NCI-H2107 (cell line): ENCODE measurements around the gene WNT3A.

Experiments used
- DNase-seq: peaks from one replicate; lab custom pipeline; 2025; lab: John Stamatoyannopoulos, UW

WNT3A gene

GRCh38 chr1:228031276-228031995 is 24.6 kb downstream of the WNT3A start:
- DNase-seq, result no peak

DNA sequence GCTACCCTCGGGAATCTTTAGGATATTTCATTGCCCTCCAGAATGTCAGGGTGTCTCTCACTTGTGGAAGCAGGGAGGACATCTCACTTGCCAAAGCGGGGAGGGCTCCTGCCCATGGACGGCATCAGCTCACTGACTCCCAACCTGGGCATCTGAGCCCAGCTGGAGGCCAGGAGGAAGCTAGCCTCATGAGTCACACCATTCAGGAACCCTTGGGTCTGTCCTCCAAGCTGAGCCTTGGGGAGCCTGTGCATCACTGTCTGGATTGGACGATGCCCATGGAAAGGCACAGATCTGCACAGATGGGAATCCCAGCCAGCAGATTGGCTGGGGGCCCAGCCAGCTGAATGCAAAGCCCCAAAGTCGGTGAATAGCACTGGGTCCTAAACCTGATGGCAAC is 25.2 kb downstream of the WNT3A start:
- DNase-seq, result no peak

- DNase-seq, result no peak
Measured at GRCh38 chr1:228033376-228033775, 26.6 kb downstream of the WNT3A start.

- no peak for DNase-seq
Measured at GRCh38 chr1:228034954-228035837, 28.4 kb downstream of the WNT3A start.

- no peak for DNase-seq
Measured at GRCh38 chr1:228035844-228036243, 29.0 kb downstream of the WNT3A start.

DNA sequence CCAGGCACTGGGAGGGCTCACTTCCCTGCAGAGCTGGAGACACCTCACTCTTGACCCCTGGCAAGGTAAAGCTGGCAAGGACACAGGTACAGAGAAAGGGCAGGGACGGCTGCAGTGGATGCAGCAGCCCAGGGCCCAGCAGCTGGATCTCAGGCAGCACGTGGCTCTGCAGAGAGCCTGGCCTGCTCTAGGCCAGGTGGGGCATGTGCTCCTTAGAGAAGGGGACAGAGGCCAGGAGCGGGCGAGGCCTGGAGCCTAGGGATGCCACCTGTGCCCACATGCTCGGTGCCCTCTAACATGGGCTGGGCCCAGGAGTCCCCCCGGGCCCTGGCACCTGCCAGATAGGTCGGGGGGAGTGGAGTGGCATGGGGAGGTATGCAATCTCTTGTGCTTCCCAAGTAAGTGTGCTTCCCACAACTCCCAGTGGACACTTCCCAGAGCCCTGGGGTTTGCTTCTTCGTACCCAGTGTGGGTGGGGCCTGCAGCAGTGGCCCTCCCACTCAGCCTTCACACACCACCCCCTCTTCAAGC is 30.0 kb downstream of the WNT3A start:
- DNase-seq, result no peak

DNA sequence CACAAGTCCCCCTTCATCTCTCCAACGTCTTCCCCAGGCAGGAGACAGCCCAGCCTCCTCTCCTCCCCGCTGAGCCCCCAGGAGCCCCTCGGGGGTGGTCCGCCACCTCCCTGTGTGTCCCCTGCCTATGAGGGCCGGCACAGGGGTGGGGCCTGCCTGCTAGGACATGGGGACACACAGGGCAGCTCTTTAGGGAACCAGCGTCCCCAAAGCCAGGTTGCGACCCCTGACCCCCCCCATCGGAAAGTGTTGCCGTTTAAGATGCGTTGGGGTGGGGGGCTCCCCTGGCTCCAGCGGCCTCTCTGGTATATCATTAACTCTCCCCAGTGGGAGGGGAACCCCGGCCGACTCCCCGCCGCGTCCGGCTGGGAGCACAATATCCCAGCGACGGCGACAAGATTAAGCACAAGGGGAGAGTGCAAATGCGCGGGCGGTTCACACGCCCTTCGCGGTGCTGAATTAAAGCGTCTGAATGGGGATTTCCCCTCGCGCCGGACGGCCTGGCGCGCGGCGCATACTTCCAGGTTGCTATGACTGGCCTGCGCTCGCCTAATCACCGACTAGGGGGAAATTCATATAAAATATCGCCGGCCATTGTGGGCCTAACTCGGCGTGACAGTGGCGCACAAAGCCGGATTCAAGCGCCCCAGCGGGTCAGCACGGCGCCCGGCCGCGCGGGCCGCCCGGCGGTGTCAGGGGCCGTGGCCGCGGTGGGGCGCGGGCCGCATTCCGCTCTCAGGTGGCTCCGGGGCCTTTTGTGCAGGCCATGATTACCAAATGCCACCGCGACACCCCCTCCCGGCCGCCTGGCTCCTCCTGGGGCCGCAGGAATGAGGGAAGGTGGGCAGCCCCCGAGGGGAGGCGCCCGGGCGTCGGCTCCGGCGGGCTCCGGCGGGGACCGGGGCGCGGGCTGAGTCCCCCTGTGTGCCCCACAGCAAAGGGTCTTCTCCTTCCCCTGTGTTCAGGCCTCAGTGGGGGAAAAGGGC is 30.9 kb downstream of the WNT3A start:
- no peak for DNase-seq

DNA sequence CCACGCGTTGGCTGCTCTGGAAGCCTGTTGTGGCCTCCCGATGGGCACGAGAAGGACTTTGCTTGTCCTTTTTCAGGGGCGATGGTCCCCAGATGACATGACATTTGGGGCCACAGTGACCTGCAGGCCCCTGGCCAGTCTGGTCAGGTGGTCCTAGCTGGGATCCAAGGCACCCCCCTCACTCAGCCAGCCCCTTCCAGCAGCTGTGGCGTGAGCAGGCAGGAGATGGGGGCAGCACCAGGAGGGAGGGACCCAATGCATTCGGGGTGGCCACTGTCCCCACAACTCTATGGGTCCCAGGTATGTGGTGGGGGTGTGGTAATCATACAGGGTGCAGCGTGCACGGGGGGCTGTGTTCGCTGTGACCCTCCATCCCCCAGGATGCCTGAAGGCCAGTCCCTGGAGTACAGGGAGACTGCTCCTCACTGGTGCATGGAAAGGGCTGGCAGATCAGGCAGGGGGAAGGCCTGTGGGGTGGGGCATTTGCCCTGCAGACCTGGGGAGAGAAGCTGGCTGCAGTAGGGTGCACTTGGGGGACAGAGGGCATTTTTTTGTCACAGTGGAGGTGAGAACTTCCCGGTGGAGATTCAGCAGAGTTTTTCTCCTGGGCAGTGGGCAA is 31.7 kb downstream of the WNT3A start:
- DNase-seq, result no peak

DNA sequence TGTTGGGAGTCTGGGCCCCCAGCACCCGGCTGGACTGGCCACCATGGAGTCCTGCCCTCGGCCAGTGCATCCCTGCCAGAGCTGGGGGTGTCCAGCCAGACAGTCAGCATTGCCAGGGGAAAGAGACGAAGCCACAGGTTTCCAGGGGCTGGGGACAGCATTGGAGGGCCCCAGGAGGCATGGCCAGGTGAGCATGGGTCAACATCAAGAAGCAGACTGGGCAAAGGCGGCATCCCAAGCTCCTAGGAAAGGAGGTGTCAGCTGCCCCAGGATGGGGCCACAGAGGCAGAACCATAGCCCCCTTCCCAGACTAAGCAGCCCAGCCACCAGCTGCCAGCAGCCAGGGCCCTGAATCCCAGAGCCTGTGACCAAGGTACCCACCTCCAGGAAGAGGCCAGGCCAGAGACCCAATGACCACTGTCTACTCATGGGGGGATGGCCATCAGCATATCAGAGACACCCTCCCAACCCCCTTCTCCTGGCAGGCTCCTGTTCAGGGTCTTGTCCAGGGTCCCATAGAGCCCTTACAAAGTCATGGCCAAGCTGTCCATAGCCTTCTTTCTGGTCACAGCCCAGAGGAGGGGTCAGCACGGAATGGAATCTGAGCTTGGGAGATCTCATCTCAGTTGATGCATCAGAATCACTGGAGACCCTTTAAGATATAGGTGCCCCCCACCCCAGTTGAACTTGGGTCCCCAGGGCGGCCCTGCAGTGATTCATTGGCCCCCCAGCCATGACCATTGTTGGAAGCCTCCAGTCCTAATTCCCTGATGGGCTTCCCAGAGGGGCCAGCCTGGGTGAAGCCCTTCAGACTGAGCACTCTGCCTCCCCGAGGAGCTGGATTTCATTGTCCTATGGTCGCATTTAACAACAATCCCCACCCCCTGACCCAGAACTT is 32.5 kb downstream of the WNT3A start:
- DNase-seq, result no peak

GRCh38 chr1:228039986-228040385 is 33.2 kb downstream of the WNT3A start:
- DNase-seq, result no peak

DNA sequence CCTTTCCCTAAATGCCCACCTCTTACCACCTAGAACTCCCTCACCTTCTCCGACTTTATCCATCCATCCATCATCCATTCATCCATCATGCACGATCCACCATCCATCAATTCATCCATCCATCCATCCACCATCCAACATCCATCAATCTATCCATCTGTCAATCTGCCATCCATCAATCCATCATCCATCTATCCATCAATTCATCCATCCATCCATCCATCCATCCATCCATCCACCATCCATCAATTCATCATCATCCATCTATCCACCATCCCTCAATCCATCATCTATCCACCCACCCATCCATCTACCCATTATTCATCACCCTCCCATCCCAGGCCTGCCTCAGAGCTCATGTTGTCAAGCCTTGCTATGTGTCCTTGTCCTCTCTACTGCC is 34.5 kb downstream of the WNT3A start:
- no peak for DNase-seq

- DNase-seq, result no peak
Measured at GRCh38 chr1:228042508-228042907, 35.7 kb downstream of the WNT3A start.

DNA sequence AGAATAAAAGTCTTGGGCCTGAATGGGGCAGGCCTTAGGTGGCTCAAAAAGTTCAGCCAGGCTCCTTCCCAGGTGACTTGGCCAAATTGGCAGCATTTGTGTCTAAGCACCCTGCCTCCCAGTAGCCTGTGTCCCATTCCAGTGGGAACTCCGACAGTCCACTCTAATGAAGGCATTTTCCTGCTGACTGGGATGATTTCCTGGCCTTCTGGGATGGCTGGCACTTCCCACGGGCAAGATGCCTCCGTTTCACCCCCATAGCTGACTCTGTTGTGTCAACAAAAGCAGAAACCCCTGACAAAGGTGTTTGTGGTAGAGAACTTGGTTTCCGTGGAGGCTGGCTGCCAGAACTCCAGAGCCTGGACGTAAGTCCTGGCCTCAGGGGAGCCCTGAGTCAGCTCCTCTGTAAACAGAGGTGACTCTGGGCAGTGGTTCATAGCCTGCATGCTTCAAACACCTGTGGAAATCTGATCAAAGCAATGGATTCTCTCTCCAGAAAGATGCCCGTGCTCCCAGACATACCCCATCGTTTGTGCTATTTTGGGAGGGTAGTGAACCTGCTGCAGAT is 36.6 kb downstream of the WNT3A start:
- DNase-seq, result no peak

GRCh38 chr1:228044961-228045360 is 38.2 kb downstream of the WNT3A start:
- no peak for DNase-seq

GRCh38 chr1:228045405-228045804 is 38.6 kb downstream of the WNT3A start:
- no peak for DNase-seq

- no peak for DNase-seq
Measured at GRCh38 chr1:228045871-228046270, 39.1 kb downstream of the WNT3A start.

DNA sequence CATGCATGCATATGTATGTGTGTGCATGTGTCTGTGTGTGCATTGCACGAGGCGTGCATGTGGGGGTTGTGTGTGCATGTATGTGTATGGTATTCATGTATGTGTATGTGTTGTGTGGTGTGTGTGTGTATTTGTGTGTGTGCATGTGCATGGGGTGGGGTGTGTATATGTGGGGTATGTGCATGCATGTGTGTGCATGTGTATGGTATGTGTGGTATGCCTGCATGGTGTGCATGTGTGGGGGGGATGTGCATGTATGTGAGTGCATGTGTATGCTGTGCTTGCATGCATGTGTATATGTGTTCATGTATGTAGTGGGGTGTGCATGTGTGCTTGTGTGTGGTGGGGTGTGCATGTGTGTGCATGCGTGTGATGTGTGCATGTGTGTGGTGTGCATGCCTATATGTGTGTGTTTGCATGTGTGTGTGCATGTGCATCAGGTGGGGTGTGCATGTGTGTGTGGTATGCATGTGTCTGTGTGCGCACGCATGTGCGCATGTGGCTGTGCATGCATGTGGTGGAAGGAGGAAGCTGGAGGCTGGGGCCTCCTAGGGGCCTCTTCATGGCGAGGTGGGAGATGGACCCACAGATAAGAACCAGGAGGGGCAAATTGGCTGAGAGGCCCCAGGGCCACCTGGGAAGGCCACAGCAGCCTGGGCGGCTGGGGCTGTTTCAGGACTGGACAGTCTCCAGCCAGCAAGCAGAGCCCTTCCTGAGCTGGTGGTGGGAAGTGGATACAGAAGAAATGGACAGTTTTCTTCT is 39.8 kb downstream of the WNT3A start:
- DNase-seq, result no peak

- no peak for DNase-seq
Measured at GRCh38 chr1:228047183-228047466, 40.3 kb downstream of the WNT3A start.

DNA sequence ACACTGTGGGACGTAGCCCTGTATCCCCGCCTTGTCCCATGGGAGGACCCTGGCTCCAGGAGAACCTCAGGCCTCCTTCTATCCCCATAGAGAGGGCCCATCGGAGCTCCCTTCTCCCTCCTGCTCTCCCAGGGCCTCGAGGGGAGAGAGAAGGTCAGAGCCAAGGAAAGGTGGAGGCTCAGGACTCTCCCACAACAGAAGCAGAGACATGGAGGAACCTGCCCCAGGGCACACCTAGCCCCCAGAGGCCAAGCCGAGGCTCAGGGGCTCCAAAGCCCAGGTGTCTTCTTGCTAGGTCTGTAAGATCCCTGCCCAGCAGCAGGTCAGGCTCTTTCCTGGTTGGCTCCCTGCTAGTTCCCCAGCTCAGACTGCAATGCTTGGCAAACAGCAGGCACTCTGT is 41.3 kb downstream of the WNT3A start:
- no peak for DNase-seq
